ENCODE data around the gene RFX4. TPM values are rescaled to one million over a fixed set of nuclear protein-coding genes. Genes with fewer than 3 reads are reported as not detected.

Gene RFX4
- total RNA-seq, 2 experiments from 2014 or later: not detected

DNA sequence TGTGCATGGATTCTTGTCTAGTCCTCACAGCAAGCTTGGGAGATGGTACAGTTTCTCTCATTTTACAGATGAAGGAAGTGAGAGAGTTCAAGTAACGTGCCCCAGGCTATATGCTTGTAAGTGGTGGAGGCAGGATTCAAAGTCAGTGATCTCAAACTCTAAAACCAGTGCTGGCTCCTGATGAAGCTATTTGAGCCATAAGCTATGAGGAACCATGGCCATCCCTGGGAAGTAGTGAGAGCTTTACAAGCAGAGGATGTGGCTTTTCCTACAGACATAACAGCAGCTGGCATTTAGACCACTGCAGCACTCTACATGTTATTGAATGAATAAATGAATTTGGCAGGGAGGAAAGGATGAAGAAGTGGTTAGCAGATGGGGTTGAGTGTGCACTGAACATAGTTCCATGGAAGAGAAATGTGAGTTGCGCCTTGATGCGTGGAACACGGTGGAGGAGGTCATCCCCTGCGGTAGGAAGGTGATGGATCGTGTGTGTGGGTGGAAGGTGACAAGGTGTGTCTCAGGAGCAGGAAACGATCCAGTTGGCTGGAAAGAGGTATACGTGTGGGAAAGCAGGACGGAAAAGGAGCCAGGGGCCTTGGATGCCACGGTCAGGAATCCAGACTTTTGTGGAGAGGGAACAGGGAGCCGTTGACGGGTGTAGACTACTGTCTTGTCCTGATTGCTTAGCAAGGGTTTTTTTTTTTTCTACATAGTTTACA, 65.2 kb downstream of the RFX4 start:
- intact Hi-C loops (cut with micrococcal nuclease; ENCODE audit: unreplicated experiment): no loop called here
- H3K4me3 ChIP-seq (ENCODE audit: low read depth, low read length, poor library complexity, severe bottlenecking): no peak overlapping the region
- TF ChIP-seq EZH2phosphoT487 (IDR thresholded peaks at IDR 0.05; ENCODE audit: borderline replicate concordance, low read depth, low read length): no peak
- TF ChIP-seq, protein P1, sequence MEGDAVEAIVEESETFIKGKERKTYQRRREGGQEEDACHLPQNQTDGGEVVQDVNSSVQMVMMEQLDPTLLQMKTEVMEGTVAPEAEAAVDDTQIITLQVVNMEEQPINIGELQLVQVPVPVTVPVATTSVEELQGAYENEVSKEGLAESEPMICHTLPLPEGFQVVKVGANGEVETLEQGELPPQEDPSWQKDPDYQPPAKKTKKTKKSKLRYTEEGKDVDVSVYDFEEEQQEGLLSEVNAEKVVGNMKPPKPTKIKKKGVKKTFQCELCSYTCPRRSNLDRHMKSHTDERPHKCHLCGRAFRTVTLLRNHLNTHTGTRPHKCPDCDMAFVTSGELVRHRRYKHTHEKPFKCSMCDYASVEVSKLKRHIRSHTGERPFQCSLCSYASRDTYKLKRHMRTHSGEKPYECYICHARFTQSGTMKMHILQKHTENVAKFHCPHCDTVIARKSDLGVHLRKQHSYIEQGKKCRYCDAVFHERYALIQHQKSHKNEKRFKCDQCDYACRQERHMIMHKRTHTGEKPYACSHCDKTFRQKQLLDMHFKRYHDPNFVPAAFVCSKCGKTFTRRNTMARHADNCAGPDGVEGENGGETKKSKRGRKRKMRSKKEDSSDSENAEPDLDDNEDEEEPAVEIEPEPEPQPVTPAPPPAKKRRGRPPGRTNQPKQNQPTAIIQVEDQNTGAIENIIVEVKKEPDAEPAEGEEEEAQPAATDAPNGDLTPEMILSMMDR (conservative IDR thresholded peaks at IDR 0.05; ENCODE audit: low read length): no peak
- H3K4me2 ChIP-seq (ENCODE audit: low read length): no peak overlapping the region
- H3K4me1 ChIP-seq (ENCODE audit: insufficient read depth, low read length, poor library complexity, severe bottlenecking): no peaks in the 10 kb centered on the region
- H2AFZ ChIP-seq (ENCODE audit: low read length): no peak overlapping the region
- no peaks in the 10 kb centered on the region for H3K79me2 ChIP-seq (ENCODE audit: insufficient read depth, low read depth, low read length)
- no peak for DNase-seq (ENCODE audit: low spot score)
- CTCF ChIA-PET (ENCODE audit: unreplicated experiment): no interaction called here
- H3K36me3 ChIP-seq (ENCODE audit: insufficient read depth, low read length): no peaks in the 10 kb centered on the region
- no peaks in the 10 kb centered on the region for H4K20me1 ChIP-seq (ENCODE audit: insufficient read depth, low read length)
- POLR2A ChIA-PET: interaction anchor here (1.9 kb wide), 1 partner anchor 10 kb away, joined by 6 read pairs; no protein-coding TSS in a partner anchor
- no peaks in the 10 kb centered on the region for H3K9me2 ChIP-seq (ENCODE audit: insufficient read depth, low read length)
- H3K9me3 ChIP-seq (ENCODE audit: low read length): no peaks in the 10 kb centered on the region
- H3K27ac ChIP-seq (ENCODE audit: low read depth, low read length, poor library complexity, severe bottlenecking): no peak overlapping the region
- no TSS peak for BruUV-seq (replicated peaks)

DNA sequence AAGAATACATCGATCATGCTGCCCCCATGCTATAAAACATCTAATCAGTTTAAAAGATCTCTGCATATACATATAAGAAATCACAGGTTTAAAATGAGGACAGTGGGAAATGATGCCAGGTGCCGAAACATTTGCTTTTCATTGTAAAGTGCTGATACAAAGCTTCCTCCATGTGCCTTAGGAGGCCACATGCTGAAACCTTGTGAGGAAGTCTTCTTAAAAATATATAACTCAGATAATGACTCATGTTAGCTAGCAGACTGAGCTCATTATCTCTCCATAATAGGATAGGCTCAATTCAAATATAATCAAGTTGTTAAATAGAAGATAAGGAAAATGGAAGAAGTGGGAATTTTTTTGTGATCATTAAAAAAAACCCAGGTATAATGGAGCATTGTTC, 65.9 kb downstream of the RFX4 start:
- no peak overlapping the region for H3K4me3 ChIP-seq (ENCODE audit: low read depth, low read length, poor library complexity, severe bottlenecking)
- H4K20me1 ChIP-seq (ENCODE audit: insufficient read depth, low read length): no peaks in the 10 kb centered on the region
- POLR2A ChIA-PET: interaction anchor here (0.5 kb wide), 1 partner anchor 28 kb away, joined by 4 read pairs; no protein-coding TSS in a partner anchor
- H3K27ac ChIP-seq (ENCODE audit: low read depth, low read length, poor library complexity, severe bottlenecking): no peak overlapping the region
- no peaks in the 10 kb centered on the region for H3K4me1 ChIP-seq (ENCODE audit: insufficient read depth, low read length, poor library complexity, severe bottlenecking)
- no peaks in the 10 kb centered on the region for H3K9me2 ChIP-seq (ENCODE audit: insufficient read depth, low read length)
- no peak for DNase-seq (ENCODE audit: low spot score)
- H2AFZ ChIP-seq (ENCODE audit: low read length): no peak overlapping the region
- no TSS peak for BruUV-seq (replicated peaks)
- CTCF ChIA-PET (ENCODE audit: unreplicated experiment): no interaction called here
- TF ChIP-seq, protein P1 (conservative IDR thresholded peaks at IDR 0.05; ENCODE audit: low read length): no peak
- TF ChIP-seq EZH2phosphoT487 (IDR thresholded peaks at IDR 0.05; ENCODE audit: borderline replicate concordance, low read depth, low read length): no peak
- no peaks in the 10 kb centered on the region for H3K36me3 ChIP-seq (ENCODE audit: insufficient read depth, low read length)
- H3K4me2 ChIP-seq (ENCODE audit: low read length): no peak overlapping the region
- intact Hi-C loops (cut with micrococcal nuclease; ENCODE audit: unreplicated experiment): no loop called here
- H3K79me2 ChIP-seq (ENCODE audit: insufficient read depth, low read depth, low read length): no peaks in the 10 kb centered on the region
- no peaks in the 10 kb centered on the region for H3K9me3 ChIP-seq (ENCODE audit: low read length)

DNA sequence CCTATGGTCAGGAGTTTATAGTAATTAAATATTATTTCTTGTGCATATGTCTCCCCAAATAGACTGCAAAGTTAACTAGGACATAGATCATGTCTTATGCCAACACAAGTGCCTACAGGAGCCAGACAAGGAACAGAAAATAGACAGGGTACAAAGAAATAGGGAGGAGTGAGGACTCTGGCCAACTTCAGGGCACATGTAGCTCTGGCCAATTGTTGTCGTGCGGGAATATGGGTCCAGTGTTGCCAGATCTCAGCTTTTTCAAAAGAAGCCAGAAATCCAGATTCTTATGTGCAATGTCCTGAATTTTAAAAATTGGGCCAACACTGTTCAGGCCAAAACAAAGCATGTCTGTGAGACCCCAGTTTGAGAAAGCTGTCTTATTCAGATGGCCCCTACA, 68.7 kb downstream of the RFX4 start:
- no peaks in the 10 kb centered on the region for H4K20me1 ChIP-seq (ENCODE audit: insufficient read depth, low read length)
- POLR2A ChIA-PET: no interaction called here
- H3K36me3 ChIP-seq (ENCODE audit: insufficient read depth, low read length): no peaks in the 10 kb centered on the region
- no TSS peak for BruUV-seq (replicated peaks)
- no peak for DNase-seq (ENCODE audit: low spot score)
- no peaks in the 10 kb centered on the region for H3K4me1 ChIP-seq (ENCODE audit: insufficient read depth, low read length, poor library complexity, severe bottlenecking)
- no peak overlapping the region for H2AFZ ChIP-seq (ENCODE audit: low read length)
- no peak overlapping the region for H3K4me3 ChIP-seq (ENCODE audit: low read depth, low read length, poor library complexity, severe bottlenecking)
- H3K27ac ChIP-seq (ENCODE audit: low read depth, low read length, poor library complexity, severe bottlenecking): no peak overlapping the region
- CTCF ChIA-PET (ENCODE audit: unreplicated experiment): no interaction called here
- TF ChIP-seq, protein P1 (conservative IDR thresholded peaks at IDR 0.05; ENCODE audit: low read length): no peak
- TF ChIP-seq EZH2phosphoT487 (IDR thresholded peaks at IDR 0.05; ENCODE audit: borderline replicate concordance, low read depth, low read length): no peak
- intact Hi-C loops (cut with micrococcal nuclease; ENCODE audit: unreplicated experiment): no loop called here
- no peak overlapping the region for H3K4me2 ChIP-seq (ENCODE audit: low read length)
- no peaks in the 10 kb centered on the region for H3K9me2 ChIP-seq (ENCODE audit: insufficient read depth, low read length)
- H3K79me2 ChIP-seq (ENCODE audit: insufficient read depth, low read depth, low read length): no peaks in the 10 kb centered on the region
- no peaks in the 10 kb centered on the region for H3K9me3 ChIP-seq (ENCODE audit: low read length)
